ENCODE results near the gene HIBCH. TPM values are rescaled to one million over a fixed set of nuclear protein-coding genes. Genes with fewer than 3 reads are reported as not detected.

HIBCH gene
- total and polyA plus RNA-seq, 9 of the 15 experiments (the other 6 are each of a cell fraction or from before 2014, with no cell fraction given) = 17.0 to 65.4 (median 28.3) TPM

DNA sequence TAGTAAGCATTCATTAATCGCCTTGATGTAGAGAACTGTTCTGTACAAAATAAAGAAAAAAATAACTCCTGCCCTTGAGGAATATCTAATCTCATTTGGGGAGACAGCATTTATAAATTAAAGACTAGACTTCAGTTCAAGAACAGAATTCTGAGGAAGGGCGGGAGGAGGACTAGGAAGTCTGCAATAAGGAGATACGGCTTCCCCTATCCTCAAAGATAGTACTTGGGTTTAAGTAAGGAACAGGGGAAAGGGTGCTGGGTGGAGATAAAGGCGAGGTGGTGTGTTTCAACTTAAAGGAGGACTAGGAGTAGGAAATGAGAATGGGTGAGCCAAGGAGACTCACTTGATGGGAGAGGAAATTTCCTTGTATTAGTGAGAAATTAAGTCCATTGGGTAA lies 135.2 kb downstream of the HIBCH start (continued):
- TF ChIP-seq, protein P1, sequence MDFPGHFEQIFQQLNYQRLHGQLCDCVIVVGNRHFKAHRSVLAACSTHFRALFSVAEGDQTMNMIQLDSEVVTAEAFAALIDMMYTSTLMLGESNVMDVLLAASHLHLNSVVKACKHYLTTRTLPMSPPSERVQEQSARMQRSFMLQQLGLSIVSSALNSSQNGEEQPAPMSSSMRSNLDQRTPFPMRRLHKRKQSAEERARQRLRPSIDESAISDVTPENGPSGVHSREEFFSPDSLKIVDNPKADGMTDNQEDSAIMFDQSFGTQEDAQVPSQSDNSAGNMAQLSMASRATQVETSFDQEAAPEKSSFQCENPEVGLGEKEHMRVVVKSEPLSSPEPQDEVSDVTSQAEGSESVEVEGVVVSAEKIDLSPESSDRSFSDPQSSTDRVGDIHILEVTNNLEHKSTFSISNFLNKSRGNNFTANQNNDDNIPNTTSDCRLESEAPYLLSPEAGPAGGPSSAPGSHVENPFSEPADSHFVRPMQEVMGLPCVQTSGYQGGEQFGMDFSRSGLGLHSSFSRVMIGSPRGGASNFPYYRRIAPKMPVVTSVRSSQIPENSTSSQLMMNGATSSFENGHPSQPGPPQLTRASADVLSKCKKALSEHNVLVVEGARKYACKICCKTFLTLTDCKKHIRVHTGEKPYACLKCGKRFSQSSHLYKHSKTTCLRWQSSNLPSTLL (IDR thresholded peaks at IDR 0.05) = no peak
- TF ChIP-seq, protein P2, sequence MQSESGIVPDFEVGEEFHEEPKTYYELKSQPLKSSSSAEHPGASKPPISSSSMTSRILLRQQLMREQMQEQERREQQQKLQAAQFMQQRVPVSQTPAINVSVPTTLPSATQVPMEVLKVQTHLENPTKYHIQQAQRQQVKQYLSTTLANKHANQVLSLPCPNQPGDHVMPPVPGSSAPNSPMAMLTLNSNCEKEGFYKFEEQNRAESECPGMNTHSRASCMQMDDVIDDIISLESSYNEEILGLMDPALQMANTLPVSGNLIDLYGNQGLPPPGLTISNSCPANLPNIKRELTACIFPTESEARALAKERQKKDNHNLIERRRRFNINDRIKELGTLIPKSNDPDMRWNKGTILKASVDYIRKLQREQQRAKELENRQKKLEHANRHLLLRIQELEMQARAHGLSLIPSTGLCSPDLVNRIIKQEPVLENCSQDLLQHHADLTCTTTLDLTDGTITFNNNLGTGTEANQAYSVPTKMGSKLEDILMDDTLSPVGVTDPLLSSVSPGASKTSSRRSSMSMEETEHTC (IDR thresholded peaks at IDR 0.05) = no peak
- TF ChIP-seq ZNF668 (CRISPR knock-in tag; IDR thresholded peaks at IDR 0.05) (no peak), LEF1 (IDR thresholded peaks at IDR 0.05) (peak; percentile 89), CCAR2 (IDR thresholded peaks at IDR 0.05; ENCODE audit: low read depth, low read length) (no peak), ZNF347 (CRISPR knock-in tag; IDR thresholded peaks at IDR 0.05; ENCODE audit: low read depth) (no peak), MTA2 (IDR thresholded peaks at IDR 0.05; ENCODE audit: low read depth) (peak; percentile 98), NR2C2 (CRISPR knock-in tag; IDR thresholded peaks at IDR 0.05) (no peak), NR2C2 (tag; IDR thresholded peaks at IDR 0.05) (no peak), JUNB (CRISPR knock-in tag; conservative IDR thresholded peaks at IDR 0.05) (no peak), MCM2 (IDR thresholded peaks at IDR 0.05; ENCODE audit: low read depth) (no peak), TAF1 (IDR thresholded peaks at IDR 0.05; ENCODE audit: control insufficient read depth, extremely low read depth, insufficient read depth, low read length, severe bottlenecking) (no peak), ZNF384 (IDR thresholded peaks at IDR 0.05; ENCODE audit: low read depth, low read length) (no peak)
- TF ChIP-seq, protein P3, sequence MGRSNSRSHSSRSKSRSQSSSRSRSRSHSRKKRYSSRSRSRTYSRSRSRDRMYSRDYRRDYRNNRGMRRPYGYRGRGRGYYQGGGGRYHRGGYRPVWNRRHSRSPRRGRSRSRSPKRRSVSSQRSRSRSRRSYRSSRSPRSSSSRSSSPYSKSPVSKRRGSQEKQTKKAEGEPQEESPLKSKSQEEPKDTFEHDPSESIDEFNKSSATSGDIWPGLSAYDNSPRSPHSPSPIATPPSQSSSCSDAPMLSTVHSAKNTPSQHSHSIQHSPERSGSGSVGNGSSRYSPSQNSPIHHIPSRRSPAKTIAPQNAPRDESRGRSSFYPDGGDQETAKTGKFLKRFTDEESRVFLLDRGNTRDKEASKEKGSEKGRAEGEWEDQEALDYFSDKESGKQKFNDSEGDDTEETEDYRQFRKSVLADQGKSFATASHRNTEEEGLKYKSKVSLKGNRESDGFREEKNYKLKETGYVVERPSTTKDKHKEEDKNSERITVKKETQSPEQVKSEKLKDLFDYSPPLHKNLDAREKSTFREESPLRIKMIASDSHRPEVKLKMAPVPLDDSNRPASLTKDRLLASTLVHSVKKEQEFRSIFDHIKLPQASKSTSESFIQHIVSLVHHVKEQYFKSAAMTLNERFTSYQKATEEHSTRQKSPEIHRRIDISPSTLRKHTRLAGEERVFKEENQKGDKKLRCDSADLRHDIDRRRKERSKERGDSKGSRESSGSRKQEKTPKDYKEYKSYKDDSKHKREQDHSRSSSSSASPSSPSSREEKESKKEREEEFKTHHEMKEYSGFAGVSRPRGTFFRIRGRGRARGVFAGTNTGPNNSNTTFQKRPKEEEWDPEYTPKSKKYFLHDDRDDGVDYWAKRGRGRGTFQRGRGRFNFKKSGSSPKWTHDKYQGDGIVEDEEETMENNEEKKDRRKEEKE (IDR thresholded peaks at IDR 0.05; ENCODE audit: borderline replicate concordance in 1 of 2, control insufficient read depth in 1 of 2, low read depth in 2 of 2, low read length in 1 of 2) = no peak
- TF ChIP-seq, protein P4, sequence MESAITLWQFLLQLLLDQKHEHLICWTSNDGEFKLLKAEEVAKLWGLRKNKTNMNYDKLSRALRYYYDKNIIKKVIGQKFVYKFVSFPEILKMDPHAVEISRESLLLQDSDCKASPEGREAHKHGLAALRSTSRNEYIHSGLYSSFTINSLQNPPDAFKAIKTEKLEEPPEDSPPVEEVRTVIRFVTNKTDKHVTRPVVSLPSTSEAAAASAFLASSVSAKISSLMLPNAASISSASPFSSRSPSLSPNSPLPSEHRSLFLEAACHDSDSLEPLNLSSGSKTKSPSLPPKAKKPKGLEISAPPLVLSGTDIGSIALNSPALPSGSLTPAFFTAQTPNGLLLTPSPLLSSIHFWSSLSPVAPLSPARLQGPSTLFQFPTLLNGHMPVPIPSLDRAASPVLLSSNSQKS (CRISPR knock-in tag; IDR thresholded peaks at IDR 0.05) = no peak
- TF ChIP-seq, protein P5, sequence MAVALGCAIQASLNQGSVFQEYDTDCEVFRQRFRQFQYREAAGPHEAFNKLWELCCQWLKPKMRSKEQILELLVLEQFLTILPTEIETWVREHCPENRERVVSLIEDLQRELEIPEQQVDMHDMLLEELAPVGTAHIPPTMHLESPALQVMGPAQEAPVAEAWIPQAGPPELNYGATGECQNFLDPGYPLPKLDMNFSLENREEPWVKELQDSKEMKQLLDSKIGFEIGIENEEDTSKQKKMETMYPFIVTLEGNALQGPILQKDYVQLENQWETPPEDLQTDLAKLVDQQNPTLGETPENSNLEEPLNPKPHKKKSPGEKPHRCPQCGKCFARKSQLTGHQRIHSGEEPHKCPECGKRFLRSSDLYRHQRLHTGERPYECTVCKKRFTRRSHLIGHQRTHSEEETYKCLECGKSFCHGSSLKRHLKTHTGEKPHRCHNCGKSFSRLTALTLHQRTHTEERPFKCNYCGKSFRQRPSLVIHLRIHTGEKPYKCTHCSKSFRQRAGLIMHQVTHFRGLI (CRISPR knock-in tag; IDR thresholded peaks at IDR 0.05) = no peak
- TF ChIP-seq, protein P6, sequence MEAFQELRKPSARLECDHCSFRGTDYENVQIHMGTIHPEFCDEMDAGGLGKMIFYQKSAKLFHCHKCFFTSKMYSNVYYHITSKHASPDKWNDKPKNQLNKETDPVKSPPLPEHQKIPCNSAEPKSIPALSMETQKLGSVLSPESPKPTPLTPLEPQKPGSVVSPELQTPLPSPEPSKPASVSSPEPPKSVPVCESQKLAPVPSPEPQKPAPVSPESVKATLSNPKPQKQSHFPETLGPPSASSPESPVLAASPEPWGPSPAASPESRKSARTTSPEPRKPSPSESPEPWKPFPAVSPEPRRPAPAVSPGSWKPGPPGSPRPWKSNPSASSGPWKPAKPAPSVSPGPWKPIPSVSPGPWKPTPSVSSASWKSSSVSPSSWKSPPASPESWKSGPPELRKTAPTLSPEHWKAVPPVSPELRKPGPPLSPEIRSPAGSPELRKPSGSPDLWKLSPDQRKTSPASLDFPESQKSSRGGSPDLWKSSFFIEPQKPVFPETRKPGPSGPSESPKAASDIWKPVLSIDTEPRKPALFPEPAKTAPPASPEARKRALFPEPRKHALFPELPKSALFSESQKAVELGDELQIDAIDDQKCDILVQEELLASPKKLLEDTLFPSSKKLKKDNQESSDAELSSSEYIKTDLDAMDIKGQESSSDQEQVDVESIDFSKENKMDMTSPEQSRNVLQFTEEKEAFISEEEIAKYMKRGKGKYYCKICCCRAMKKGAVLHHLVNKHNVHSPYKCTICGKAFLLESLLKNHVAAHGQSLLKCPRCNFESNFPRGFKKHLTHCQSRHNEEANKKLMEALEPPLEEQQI (IDR thresholded peaks at IDR 0.05) = peak; percentile 90

Measured in K562 (cell line).